HG02970 (cell line): ENCODE measurements around the gene GZMM.

Experiments
- ATAC-seq: cut with Tn5 transposase; IDR thresholded peaks from one replicate; pipeline ENCODE4 v1.9.1; 2021; ENCODE audit warnings: mild to moderate bottlenecking, moderate library complexity, moderate number of reproducible peaks; ENCODE audit not compliant: unreplicated experiment, low FRiP score

GZMM gene

GRCh38 chr19:511101-511851, 32.6 kb upstream of the GZMM start:
- no peak for ATAC-seq

- ATAC-seq, result no peak
Observed at GRCh38 chr19:512547-513365, 31.1 kb upstream of the GZMM start.

DNA sequence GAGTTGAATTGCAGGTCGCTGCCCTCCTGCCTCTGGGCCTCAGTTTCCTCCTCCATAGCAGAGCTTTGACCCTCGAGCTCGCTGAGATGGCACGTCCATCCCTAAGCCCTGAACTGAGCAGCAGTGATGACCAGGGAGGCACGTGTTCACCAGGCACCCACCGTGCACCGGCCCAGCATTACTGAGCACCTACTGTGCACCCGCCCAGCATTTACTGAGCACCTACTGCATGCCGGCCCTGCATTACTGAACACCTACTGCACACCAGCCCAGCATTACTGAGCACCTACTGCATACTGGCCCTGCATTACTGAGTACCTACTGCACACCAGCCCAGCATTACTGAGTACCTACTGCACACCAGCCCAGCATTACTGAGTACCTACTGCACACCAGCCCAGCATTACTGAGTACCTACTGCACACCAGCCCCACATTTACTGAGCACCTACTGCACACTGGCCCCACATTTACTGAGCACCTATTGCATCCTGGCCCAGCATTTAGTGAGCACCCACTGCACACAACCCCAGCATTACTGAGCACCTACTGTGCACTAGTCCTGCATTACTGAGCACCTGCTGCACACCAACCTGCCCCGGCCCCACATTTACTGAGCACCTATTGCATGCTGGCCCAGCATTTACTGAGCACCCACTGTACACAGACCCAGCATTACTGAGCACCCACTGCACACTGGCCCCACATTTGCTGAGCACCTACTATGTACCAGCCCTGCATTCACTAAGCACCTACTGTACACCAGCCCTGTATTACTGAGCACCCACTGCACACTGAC, 30.3 kb upstream of the GZMM start:
- ATAC-seq, result no peak

DNA sequence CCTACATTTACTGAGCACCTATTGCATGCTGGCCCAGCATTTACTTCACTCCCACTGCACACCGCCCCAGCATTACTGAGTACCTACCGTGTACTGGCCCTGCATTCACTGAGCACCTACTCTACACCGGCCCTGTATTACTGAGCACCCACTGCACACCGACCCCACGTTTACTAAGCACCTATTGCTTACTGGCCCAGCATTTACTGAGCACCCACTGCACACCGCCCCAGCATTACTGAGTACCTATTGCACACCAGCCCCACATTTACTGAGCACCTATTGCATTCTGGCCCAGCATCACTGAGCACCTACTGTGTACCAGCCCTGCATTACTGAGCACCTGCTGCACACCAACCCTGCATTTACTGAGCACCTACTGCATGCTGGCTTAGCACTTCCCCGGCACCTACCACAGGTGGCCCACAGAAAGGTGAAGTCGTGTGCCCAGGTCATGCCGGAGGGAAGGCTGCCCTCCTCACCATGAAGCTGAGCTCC, 29.6 kb upstream of the GZMM start:
- no peak for ATAC-seq

DNA sequence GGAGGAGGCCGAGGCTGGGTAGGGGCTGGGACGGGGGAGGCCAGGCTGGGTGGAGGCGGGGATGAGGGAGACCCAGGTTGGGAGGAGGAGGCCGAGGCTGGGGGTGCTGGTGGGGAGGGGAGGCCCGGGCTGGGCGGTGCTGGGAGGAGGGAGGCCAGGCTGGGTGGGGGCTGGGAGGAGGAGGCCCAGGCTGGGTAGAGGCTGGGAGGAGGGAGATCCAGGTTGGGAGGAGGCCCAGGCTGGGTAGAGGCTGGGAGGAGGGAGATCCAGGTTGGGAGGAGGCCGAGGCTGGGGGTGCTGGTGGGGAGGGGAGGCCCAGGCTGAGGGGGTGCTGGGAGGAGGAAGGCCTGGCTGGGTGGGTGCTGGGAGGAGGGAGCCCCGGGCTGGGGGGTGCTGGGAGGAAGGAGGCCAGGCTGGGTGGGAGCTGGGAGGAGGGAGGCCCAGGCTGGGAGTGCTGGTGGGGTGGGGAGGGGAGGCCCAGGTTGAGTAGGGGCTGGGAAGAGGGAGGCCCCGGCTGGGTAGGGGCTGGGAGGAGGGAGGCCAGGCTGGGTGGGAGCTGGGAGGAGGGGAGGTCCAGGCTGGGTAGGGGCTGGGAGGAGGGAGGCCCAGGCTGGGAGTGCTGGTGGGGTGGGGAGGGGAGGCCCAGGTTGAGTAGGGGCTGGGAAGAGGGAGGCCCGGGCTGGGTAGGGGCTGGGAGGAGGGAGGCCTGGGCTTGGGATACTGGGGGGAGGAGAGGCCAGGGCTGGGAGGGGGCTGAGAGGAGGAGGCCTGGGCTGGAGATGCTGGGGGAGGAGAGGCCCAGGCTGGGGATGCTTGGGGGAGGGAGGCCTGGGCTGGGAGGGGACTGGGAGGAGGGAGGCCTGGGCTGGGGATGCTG, 25.9 kb upstream of the GZMM start:
- no peak for ATAC-seq

- no peak for ATAC-seq
Observed at GRCh38 chr19:518598-519231, 25.1 kb upstream of the GZMM start.

DNA sequence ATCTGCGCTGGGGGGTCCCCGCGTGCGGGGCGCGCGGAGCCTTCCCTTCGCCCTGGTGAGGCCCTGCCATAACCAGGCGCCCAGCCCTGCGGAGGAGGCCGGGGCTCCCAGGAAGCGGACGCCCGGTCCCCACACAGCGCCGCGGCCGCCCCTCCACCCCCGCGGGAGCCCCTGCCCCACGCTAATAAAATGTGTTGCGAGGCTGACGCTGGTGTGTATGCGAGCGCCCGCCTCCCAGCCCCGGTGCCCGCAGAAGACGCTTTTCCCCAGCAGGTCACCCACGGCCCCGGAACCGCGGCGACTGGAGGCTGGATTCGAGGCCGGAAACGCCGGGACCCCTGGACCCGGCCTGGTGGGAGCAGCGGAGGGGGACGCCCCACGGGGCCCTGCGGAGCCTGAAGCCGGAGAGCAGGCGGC, 24.4 kb upstream of the GZMM start:
- no peak for ATAC-seq

GRCh38 chr19:522726-523125, 21.1 kb upstream of the GZMM start:
- ATAC-seq, result no peak

- ATAC-seq, result no peak
Observed at GRCh38 chr19:524062-524674, 19.7 kb upstream of the GZMM start.

DNA sequence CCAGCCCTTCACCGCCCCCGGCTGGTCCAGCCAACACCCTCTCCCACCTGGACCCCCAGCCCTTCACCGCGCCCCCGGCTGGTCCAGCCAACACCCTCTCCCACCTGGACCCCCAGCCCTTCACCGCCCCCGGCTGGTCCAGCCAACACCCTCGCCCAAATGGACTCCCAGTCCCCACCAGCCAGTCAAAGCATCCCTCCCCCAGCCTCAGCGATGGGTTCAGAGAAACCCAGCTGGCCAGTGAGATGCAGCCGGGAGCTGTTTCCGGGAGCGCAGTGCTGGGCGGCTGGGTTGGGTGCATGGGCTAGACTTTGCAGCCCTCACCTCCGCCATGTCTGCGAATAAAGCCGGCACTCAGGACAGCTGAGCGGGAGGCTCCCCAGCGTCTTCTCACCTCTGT, 18.8 kb upstream of the GZMM start:
- no peak for ATAC-seq

DNA sequence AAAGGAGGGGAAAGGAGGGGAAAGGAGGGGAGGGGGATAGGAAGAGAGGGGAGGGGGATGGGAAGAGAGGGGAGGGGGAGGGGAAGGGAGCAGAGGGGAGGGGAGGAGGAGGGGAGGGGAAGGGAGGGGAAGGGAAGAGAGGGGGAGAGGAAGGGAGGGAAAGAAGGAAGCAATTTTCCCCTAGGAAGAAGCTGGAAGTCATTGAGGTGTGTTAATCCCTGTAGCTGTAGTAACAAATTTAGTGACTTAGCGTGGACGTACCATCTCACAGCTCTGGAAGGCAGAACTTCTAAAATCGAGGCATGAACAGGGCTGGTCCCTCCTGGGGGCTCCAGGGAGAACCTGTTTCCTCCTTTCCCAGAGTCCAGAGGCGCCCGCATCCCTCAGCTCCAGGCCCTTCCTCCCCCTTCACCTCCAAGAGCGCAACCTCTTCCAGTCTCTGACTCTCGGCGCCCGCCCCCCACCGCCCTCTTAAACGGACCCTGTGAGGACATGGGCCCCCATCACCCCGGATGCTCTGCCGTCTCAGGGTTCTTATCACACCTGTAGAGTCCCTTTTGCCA, 17.9 kb upstream of the GZMM start:
- no peak for ATAC-seq

- no peak for ATAC-seq
Observed at GRCh38 chr19:530134-531008, 13.5 kb upstream of the GZMM start.

DNA sequence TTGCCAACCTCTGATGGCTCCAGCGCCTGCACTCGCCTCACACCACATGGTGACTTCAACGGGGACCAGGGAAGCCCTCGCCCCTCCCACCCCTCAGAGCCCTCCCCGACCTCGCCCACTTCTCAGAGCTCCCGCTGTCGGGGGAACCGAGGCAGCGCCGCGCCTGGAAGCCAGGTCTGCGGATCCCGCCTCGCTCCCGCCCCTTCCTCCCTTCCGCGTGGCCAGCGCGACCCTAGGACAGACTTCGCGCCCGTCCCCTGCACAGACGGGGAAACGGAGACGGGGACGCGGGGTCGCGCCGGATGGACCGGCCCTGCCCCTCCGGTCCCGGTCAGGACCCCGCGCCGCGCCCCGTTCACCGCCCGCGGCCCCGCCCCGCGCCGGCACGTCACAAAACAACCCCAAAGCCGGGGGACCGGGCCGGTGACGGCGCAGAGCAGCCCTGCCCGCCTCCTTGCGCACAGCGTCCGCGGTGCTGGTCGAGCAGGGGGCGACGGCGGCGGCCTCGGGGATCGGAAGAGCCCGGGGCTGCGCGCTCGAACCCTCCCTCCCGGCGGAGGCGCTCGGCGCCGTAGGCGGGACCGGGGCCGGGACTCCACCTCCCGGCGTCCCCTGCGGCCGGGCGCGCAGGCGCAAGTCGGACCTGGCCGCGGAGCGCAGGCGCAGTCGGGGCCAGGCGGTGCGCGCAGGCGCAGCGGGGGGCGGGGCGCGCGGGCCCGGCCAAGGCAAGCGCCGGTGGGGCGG, 12.7 kb upstream of the GZMM start:
- peak; percentile 67 for ATAC-seq

GRCh38 chr19:531753-532560, 11.9 kb upstream of the GZMM start, which contains the start of gene CDC34:
Gene CDC34, plus strand, starts transcription at chr19:531760. Its CDS starts 172 bp downstream, at chr19:531932.
- peak; percentile 9 for ATAC-seq

DNA sequence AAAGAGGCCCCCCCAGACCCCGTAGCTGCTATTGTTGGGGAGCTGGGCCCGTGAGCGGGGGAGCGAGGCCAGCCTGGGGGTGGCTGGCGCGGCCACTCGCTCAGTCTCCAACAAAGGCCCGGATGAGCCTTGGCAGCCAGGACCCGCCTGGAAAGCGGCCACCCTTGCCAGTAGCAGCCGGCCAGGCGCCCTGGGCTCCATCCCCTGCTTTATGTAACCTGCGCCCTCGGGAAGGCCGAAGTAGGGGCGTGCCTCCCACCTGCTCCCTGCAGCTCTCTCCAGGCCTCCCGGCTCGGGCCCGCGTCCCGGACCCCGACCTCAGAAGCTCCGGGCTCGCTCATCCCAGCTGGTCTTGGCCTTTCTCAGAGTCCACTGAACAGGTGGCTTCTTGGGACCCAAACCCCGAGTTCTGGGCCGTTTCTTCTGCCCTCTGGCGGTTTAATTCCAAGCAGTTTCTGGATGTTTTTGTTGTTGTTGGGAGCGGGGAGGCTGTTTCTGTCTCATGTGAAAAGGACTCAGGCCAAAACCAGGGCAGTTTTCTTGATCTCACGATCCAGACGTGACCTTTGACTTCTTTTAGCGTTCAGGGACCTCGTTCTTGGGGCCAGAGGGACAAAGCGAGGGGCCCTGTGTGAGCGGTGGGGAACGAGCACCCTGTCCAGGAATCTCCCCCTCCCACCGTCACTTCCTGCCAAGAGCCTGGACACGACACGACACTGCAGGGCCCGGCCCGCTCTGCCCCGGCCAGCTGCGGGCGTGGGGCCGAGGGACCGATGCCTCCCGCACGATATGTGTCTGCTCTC, 11.1 kb upstream of the GZMM start:
- no peak for ATAC-seq
